GM18517 (cell line): Measurements from ENCODE around the gene ITIH1.
"Not testable (repeated sequence)": the region's sequence is repeated elsewhere in the genome, so short reads cannot be mapped to it uniquely, and the experiment has no call there.

ENCODE experiments used
- ATAC-seq: cut with Tn5 transposase; IDR thresholded peaks from one replicate; pipeline ENCODE4 v1.9.1; 2021; ENCODE audit warnings: mild to moderate bottlenecking, moderate library complexity; ENCODE audit not compliant: unreplicated experiment

ITIH1 gene, protein sequence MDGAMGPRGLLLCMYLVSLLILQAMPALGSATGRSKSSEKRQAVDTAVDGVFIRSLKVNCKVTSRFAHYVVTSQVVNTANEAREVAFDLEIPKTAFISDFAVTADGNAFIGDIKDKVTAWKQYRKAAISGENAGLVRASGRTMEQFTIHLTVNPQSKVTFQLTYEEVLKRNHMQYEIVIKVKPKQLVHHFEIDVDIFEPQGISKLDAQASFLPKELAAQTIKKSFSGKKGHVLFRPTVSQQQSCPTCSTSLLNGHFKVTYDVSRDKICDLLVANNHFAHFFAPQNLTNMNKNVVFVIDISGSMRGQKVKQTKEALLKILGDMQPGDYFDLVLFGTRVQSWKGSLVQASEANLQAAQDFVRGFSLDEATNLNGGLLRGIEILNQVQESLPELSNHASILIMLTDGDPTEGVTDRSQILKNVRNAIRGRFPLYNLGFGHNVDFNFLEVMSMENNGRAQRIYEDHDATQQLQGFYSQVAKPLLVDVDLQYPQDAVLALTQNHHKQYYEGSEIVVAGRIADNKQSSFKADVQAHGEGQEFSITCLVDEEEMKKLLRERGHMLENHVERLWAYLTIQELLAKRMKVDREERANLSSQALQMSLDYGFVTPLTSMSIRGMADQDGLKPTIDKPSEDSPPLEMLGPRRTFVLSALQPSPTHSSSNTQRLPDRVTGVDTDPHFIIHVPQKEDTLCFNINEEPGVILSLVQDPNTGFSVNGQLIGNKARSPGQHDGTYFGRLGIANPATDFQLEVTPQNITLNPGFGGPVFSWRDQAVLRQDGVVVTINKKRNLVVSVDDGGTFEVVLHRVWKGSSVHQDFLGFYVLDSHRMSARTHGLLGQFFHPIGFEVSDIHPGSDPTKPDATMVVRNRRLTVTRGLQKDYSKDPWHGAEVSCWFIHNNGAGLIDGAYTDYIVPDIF

GRCh38 chr3:52777127-52777958, at the start of gene ITIH1:
Gene ITIH1, plus strand, starts transcription at chr3:52777599. Its CDS starts 17 bp downstream, at chr3:52777616.
- ATAC-seq = no peak

GRCh38 chr3:52728753-52729152, 48.6 kb upstream of the ITIH1 start:
- ATAC-seq = not testable (repeated sequence)

DNA sequence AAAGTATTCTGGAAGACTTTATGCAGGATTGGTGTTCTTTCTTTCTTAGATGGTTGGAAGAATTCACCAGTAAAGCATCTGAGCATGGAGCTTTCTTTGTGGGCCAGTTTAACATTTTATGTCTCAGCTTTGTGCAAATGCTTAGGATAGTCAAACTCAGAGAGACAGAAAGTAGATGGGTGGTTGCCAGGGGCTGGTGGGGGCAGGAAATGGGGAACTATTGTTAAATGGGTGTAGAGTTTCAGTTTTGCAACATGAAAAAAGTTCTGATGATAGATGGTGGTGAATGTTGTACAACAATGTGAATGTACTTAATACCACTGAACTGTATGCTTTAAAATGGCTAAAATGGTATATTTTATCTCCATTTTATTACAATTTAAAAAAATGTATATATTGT, 46.7 kb upstream of the ITIH1 start:
- no peak for ATAC-seq

DNA sequence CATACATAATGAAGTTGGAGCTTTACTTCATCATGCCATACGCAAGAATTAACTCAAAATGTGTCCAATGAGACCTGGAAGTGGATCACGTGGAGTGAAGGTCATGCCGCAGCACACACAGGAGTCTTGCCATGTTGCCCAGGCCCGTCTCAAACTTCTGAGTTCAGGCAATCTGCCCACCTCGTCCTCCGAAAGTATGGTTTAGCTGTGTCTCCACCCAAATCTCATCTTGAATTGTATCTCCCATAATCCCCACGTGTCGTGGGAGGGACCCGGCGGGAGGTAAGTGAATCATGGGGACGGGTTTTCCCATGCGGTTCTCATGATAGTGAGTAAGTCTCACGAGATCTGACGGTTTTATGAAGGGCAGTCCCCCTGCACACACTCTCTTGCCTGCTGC, 45.8 kb upstream of the ITIH1 start:
- ATAC-seq = no peak

DNA sequence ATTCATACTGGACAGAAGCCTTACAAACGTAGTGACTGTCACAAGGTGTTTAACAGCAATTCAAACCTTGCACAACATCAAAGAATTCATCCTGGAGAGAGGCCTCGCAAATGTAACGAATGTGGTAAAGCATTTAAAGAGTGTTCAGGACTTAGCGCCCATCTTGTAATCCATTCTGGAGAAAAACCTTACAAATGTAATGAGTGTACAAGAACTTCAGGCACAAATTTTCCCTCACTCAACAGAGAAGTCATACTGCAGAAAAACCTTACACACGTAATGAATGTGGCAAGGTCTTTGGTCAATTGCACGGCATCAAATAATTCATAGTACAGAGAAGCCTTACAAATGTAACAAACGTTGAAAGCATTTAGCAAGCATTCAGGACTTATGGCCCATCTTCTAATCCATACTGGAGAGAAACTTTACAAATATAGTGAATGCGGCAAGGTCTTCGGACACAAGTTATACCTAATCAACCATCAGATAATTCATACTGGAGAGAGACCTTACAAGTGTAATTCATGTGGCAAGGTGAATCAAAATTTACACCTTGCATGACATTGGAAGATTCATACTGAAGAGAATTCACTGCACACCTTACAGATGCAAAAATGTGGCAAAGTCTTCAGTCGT, 44.0 kb upstream of the ITIH1 start:
- ATAC-seq = no peak

GRCh38 chr3:52739730-52740129, 37.7 kb upstream of the ITIH1 start:
- ATAC-seq = no peak

- ATAC-seq = no peak
Measured at GRCh38 chr3:52742418-52743041, 34.9 kb upstream of the ITIH1 start.

- no peak for ATAC-seq
Measured at GRCh38 chr3:52743152-52743551, 34.2 kb upstream of the ITIH1 start.

GRCh38 chr3:52743721-52744120, 33.7 kb upstream of the ITIH1 start:
- ATAC-seq = no peak

- ATAC-seq = no peak
Measured at GRCh38 chr3:52752045-52752660, 25.2 kb upstream of the ITIH1 start.

GRCh38 chr3:52754373-52754772, 23.0 kb upstream of the ITIH1 start:
- ATAC-seq = no peak

DNA sequence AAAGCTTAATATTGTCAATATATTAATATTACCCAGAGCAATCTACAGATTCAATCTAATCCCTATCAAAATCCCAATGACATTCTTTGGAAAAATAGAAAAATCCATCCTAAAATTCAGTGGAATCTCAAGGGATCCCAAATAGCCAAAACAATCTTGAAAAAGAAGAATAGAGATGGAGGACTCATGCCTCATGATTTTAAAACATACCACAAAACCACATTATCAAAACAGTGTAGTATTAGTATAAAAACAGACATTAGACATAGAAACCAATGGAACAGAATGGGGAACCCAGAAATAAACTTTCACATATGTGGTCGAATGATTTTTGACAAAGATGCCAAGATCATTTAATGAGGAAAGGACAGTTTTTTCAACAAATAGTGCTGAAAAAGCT, 21.3 kb upstream of the ITIH1 start:
- ATAC-seq = no peak

DNA sequence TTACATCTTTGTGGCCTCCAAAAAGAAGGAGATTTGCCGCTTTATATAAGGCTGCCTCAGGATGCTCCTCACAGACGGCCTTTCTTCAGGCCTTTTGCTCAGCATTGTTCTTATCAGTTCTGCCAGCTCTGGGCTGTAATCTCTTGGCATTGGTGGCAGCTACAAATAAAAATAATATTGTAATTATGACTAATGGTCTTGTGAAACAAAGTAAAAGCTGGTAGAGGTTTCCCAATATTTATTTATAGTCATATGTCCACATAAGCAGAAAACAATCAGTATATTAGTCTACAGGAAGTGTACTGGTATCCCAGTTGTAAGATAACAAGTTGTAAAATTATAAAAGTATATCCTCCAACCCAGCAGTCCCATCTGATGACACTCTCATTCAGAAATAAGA, 13.9 kb upstream of the ITIH1 start:
- no peak for ATAC-seq

- ATAC-seq = no peak
Measured at GRCh38 chr3:52769786-52770455, 7.5 kb upstream of the ITIH1 start.

DNA sequence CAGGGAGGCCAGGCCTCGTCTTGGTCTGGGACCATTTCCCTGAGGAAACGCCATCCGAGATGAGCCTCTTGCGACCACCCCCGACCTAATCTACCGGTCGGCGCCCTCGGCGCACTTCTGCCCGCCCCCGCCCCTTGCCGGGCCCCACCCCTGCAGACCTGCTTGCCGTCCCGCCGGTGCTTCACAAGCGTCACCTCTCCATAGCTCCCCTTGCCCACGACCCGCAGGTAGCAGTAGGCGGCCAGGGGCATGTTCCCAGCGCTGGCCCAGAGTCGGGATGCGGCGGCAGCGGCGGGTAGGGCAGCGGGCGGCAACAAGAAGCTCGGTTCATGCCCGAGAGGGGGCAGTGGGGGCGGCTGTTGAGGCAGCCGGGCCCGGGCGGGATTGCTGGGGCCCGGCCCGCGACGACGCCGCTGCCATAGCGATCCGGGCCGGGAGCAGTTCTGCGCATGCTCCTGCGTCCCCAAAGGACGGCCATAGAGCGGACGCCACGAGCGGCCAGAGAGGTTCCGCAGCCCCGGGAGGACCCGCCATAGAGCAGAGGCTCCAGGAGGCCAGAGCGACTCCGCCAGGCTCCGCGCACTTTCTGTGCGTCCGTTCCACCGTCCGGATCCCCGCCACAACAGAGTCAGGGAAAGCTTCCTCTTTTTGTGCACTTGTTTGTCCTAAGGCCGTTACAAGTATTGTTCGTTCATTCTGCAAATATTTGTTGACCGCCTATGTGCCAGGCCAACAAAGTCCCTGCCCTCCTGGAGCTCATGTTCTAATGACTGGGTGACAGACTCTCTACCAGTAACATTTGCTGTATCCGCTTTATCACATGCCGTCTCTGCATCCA, 6.7 kb upstream of the ITIH1 start, which contains the start of gene NEK4:
Gene NEK4 (minus strand): TSS at position 445 of the 838 bp plus-strand sequence. CDS start 194 bp downstream, at position 251.
- ATAC-seq = peak; percentile 89

DNA sequence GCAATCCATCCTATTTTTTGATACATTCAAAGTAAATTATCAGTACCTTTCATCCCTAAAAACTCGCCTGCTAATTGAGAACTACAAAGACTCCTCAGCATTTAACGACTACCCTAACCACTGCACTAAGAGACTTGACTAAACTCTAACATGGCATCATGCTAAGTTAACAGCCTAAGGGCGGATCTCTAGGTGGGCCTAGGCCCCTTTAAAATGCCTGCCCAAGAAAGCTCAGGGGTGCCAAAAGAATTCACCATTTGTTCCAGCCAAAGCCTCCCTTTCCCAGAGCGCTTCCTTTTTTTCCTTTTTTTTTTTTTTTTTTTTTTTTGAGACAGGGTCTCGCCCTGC, 6.1 kb upstream of the ITIH1 start:
- ATAC-seq = peak; percentile 17

DNA sequence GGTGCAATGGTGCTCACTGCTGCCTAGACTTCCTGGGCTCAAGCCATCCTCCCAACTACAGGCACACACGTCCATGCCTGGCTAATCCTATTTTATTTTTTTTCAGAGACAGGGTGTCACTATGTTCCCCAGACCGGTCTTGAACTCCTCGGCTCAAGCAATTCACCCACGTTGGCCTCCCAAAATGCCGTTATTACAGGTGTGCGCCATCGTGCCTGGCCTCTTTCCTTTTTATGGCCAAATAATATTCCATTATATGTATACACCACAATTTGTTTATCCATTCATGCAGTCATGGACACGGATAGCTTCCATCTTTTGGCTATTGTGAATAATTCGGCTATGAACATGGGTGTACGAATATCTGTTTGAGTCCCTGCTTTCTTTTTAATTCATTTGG, 5.7 kb upstream of the ITIH1 start:
- no peak for ATAC-seq

DNA sequence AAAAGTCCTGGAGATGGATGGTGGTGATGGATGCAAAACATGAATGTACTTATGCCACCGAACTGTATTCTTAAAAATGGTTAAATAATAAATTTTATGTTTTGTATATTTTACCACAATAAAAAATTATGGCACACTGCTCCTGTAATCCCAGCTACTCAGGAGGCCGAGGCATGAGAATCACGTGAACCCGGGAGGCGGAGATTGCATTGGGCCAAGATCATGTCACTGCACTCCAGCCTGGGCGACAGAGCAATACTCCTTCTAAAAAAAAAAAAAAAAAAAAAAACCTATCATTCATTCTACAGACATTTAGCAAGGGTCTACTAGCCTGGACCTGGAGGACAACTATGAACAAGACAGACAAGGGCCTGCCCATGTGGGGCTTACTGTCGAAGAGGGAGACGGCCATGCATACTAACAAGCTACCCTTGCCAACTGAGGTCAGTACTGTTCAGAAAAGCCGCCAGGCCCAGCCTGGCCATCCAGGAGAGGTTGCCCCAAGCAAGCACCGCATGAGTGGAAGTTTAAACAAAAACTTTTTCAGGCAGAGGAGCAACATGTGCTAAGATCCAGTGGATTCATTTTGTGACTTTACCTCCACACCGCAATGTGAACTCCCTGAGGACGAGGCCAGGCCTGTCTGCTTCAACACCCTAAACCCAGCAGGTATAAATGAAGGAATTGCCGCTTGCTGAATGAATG, 3.9 kb upstream of the ITIH1 start:
- ATAC-seq = no peak
